GM08714 (cell line): ENCODE data around the gene IFITM10.

Source experiments
- H3K4me3 ChIP-seq: fragments of 200-500 bp; sonication (Bioruptor generic); 2 replicates; pipeline ENCODE4 v1.5.1; 2014; ENCODE audit warnings: mild to moderate bottlenecking, low read length, inconsistent platforms
- ZNF274 ChIP-seq: IDR thresholded peaks from 2 replicates; pipeline ENCODE4 v1.6.1; 2012; ENCODE audit warnings: mild to moderate bottlenecking, low read depth, low read length

Gene IFITM10

DNA sequence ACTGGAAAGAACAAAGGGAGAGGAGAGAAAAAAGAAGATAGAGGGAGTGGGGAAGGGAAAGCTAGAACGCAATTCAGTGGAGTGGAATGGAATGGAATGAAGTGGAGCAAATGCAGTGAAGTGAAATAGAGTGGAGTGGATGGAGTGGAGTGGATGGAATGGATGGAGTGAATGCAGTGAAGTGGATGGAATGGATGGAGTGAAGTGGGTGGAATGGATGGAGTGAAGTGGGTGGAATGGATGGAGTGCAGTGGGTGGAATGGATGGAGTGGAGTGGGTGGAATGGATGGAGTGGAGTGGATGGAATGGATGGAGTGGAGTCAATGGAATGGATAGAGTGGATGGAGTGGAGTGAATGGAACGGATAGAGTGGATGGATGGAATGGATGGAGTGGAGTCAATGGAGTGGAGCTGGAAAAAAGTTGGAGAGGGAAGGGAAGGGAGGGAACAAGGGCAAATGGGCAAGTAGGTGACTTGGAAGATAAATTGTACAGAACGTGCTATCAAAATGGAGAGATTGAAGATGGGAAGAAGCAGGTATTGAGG is 13.9 kb downstream of the IFITM10 start:
- H3K4me3 ChIP-seq, result no peak overlapping the region
- TF ChIP-seq ZNF274, result no peak

DNA sequence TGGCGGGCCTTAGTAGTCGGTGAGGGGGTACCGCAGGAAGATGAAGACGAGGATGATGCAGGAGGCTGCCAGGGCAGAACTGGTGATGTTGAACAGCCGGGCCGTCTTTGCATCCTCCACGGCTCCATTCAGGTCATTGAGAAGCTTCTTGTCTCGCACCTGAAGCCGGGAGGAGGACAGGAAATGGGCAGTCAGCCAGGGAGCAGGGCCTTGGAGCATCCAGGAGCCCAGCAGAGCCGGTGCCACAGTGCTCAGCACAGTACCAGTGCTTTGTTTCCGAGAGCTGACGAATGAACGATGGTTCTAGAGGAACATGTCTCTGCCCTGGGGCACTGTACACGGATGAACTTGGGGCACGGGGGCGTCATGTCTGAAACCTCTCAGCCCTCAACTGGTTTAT is 15.1 kb downstream of the IFITM10 start:
- no peak overlapping the region for H3K4me3 ChIP-seq
- TF ChIP-seq ZNF274, result no peak

DNA sequence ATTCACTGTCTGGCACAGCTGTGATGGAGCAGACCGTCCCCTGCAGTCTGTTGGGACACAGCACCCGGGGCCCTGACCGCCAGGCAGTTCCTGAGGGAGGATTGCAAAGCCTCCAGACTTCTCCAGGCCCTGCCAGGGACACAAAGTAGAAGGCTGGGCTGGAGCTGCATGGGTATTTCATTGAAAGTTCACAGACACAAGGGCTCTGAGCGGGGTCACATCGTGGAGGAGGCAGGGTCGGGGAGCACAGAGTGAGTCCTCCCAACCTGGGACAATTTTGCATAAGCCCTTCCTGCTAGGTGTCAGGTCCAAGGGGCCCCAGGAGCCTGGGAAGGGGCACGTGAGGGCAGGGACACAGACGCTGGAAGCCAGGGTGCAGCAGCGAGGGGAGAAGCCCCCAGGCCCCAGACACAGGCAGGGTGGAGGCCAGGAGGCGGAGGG is 15.7 kb downstream of the IFITM10 start:
- H3K4me3 ChIP-seq, result no peak overlapping the region
- TF ChIP-seq ZNF274, result no peak

DNA sequence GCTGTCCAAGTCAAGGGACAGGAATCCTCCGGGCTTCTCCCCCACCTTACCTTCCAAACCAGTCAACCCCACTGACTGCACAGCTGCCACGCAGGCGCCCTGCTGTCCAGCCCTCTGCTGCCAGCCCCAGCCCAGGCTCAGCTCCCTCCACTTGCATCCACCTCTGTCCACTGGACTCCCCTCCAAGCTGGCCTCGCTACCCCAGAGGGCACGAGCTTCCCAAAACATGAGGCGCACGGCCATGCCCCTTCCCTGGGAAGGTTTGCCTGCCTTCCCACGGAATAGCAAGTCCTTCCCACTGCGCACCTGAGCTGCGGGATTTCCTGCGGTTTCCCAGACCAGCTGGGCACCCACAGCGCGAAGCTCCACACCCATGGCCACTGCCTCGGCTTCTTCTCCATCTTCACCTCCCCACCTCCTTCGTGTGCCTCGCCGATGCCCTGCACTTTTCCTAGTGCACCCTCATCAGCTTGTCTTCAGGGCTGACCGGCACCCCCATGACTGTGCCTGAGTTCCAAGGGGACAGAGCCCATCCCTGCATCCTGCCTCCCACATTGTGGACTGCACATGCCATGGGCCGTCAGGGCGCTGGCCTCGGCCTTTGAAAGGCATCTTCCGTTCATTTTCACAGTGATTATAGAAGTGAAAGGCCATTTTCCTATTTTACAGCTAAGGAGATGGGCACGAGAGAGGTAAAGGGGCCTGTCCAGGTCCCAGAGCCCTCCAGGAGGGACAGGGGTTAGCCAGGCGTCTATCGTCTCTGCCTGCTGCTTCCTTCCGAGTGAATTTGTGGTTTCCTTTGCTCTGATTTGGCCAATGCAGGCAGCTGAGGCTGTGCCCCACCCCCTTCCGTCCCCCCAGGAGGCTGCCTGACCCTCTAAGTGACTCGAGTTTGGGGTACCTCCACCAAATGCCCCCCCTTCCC is 16.4 kb downstream of the IFITM10 start:
- no peak overlapping the region for H3K4me3 ChIP-seq
- TF ChIP-seq ZNF274, result no peak

DNA sequence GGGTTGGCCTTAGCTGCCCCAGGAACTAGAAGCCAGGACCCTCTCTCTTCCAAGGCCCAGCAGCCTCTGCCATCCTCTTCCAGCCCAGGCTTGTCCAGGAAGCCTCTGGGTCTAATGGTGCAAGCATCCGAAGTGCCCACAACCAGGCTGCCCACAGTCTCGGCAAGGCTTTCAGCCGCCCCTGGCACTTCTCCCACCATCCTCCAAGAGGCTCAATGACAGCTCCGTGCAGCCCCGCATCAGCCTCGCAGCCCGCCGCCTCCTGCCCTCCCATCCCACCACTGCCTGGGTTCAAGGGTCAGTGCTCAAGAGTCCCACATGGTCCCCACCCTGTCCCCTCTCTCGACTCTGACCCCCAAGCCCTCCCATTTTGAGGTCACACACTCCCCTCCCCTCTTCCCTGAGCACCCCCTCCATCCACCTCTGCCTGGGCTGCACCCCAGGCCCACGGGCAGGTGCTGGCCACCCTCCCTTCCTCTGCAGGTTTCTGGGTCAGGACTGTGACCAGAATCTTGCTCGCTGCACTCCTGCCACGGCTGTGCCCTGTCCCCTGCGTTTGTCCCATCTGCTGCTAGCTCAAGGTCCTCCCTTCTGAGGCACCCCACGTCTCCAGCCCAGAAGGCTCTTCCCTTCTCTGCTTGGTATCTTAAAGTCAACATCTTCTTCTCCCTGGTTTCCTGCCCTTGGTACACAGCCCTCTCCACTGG is 17.2 kb downstream of the IFITM10 start:
- H3K4me3 ChIP-seq, result no peak overlapping the region
- no peak for TF ChIP-seq ZNF274

DNA sequence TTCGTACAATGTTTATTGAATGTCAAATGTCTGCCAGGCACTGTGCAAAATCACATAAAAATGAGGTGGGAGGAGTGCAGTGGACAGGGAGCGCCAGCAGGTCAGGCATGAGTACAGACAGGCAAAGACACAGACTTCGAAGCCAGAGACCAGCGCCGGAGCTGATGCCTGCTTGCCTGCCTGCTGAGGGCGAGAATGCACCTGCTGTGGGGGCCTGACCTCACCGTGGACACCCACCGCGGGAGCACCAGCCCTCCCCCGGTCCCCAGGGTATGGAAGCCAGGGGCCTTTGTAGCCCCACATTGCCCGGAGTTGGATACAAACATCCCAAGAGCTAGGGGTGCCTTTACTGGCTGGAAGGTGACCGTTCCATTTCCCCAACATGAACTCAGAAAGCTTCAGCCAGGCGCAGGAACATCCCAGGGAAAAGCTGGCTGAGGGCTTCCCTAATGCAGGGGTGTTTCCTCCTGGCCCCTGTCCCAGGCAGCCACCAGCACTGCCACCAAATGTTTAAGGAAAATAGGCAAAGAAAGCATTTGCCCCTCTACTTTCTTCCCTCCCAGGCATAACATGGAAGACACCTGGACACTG is 17.9 kb downstream of the IFITM10 start:
- TF ChIP-seq ZNF274, result no peak
- no peak overlapping the region for H3K4me3 ChIP-seq

DNA sequence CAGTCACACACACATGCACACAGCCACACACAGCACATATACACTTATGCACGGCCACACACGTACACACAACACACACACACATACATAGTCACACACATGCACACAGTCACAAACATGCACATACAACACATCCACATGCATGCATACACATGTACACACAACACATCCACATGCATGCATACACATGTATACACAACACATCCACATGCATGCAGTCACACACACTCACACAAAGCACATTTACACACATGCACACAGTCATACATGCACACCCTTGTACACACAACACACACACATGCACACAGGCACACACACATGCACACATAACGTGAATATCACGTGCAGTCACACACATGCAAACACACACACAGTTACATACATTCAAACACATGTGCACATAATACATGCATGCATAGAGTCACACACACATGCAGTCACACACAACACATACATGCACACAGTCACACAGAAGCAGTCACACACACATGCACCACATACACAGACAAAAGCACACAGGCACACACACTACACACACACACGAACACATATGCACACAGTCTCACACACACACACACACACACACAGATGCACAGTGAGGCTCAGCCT is 18.8 kb downstream of the IFITM10 start:
- no peak for TF ChIP-seq ZNF274
- H3K4me3 ChIP-seq, result no peak overlapping the region

DNA sequence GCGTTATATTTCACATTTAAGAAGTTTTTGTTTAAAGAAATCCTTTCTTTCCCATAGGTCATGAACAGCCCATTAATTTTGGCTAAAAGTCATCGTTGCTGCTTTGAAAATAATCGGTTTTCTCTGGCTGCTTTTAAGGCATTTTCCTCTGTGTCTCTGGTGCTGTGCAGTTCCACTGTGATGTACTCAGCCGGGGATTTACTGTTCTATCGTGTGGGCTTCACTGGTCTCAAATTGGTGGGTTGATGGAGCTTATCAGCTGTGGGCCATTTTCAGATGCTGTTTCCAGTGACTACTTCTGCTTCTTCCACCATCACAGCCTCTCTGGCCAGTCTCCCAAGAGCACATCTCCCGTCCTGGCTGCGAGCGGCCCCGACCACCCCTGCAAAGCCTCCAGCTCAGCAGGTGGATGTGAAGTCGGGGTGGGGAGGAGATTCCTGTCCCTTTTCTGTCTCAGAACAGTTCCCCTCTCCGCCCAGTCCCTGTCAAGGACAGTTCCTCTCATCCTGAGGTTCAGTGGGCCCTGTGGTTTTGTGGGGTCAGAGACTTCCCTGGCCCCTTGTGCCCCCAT is 20.3 kb downstream of the IFITM10 start:
- no peak overlapping the region for H3K4me3 ChIP-seq
- TF ChIP-seq ZNF274, result no peak

DNA sequence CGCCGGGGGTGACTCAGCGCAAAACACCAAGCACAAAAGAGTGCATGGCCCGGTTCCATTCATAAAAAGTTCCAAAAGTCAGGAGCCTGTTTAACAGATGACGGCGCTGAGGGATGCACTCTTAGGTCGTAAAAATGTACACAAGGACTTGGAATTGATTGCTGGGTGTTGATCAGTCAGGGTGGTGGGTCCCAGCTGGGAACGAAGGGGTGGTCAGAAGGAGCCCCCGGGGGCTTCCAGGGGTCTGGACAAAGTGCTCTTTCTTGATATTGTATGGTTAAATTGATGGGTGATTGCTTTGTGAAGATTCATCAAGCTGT is 20.7 kb downstream of the IFITM10 start:
- H3K4me3 ChIP-seq, result no peak overlapping the region
- TF ChIP-seq ZNF274, result no peak

DNA sequence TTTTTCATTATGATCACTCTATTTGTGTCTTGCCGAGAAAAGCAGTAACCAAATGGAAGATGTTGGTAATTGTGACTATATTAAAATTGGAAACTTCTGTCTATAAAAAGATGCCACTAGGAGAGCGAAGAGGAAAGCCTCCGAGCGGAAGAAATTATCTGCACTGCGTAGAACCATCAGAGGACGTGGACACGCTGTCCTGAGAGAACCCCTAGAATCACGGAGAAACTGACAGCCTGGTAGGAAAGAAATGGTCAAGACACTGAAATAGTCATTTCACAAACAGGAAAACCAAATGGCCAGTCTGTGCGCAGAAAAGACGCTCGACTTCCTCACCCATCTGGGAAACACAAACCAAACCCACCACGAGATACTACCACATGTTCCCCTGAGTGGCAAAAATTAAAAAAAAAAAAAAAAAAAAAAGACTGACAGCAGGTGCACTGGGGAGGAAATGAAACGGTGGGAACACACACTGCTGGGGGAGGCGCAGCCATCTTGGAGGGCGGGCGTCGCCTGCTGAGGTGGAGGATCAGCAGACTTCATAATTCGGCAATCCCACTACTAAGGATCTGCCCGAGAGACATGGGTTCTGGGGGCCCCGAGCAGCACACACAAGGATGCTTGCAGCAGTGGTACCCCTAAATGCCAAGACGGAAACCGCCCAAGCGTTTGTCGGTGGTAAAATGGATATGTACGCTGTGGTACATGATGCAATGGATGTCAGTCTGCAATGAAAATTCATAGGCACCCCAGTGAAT is 21.3 kb downstream of the IFITM10 start:
- TF ChIP-seq ZNF274, result no peak
- H3K4me3 ChIP-seq, result no peak overlapping the region

DNA sequence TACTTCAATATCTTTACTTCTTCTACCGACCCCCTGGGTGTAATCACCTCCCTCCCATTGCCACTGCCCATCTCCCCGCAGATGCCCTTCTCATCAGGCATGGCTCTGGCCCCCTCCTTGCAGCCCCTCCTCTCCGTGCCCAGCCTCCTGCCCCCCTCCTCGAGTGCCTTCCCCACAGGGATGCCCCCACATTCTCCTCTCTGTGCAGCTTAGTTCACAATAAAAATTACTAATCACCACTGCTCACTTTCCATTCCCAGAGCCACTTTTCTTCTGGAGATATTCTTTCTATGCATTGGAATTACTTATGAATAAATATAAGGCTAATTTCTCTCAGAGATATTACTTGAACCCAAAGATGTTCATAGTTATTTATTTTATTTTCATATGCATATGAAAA is 22.1 kb downstream of the IFITM10 start:
- TF ChIP-seq ZNF274, result no peak
- H3K4me3 ChIP-seq, result no peak overlapping the region

DNA sequence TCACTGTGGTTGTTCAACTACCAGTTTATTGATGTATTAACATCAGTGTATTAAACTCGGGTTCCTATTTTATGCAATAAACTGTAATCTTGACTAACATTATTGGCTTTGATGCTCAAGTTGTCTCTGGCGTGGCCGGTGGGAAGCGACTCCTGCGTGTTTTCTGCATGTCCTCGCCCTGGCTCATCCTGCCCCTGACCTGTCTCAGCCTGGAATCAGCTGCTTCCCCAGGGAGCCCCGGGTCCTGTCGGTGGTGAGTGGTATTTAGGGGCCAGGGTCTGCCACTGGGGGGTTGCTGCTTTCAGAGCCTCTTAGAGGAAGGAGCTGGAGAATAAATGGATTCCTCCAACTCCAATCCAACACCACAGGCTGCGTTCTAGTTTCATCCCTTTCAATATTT is 22.5 kb downstream of the IFITM10 start:
- no peak for TF ChIP-seq ZNF274
- no peak overlapping the region for H3K4me3 ChIP-seq

DNA sequence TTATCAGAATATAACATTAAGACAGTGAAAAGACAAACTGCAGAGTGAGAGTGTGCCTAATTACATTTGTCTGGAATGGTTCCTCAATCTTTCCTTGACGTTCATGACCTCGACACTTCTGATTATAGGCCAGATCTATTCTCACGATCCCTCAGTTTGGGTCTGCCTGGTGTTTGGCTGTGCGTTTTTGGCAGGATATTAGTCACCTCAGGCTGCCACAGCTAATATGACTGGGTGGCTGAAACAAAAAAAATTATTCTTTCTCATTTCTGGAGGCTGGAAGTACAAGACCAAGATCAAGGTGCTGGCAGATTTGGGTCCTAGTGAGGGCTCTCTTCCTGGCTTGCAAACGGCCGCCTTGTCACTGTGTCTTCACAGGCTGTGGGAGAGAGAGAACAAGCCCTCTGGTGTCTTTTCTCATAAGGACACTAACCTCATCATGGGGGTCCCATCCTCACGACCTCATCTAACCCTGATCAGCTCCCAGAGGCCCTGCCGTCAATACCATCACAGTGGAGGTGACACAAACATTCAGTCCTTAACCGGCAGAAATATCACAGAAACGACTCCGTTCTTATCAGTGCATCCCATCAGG is 23.2 kb downstream of the IFITM10 start:
- no peak for TF ChIP-seq ZNF274
- no peak overlapping the region for H3K4me3 ChIP-seq

DNA sequence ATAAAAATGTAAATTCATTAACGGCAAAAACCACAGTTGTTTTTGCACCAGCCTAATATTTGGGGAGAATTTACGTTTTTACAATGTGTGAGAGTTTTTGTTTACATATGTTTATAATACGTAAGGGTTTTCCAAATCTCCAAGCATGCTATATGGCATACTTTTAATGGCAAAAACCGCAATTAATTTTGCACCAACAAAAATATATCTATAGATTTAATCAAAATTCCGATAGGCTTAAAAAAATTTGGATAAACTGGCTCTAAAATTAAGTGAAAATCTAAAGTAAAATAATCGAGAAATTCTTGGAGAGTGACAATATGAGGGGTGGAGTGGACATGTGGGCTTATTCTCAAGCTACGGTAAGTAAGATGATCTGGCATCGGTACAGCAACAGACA is 30.6 kb downstream of the IFITM10 start:
- no peak overlapping the region for H3K4me3 ChIP-seq
- TF ChIP-seq ZNF274, result no peak
